HG02870 (cell line): ENCODE results near the gene APCDD1.
"Not testable (repeated sequence)": the region's sequence is repeated elsewhere in the genome, so short reads cannot be mapped to it uniquely, and the experiment has no call there.

Source experiments
- ATAC-seq: cut with Tn5 transposase; IDR thresholded peaks from one replicate; pipeline ENCODE4 v1.9.1; 2021; ENCODE audit warnings: mild to moderate bottlenecking, moderate library complexity; ENCODE audit not compliant: unreplicated experiment

APCDD1 gene

DNA sequence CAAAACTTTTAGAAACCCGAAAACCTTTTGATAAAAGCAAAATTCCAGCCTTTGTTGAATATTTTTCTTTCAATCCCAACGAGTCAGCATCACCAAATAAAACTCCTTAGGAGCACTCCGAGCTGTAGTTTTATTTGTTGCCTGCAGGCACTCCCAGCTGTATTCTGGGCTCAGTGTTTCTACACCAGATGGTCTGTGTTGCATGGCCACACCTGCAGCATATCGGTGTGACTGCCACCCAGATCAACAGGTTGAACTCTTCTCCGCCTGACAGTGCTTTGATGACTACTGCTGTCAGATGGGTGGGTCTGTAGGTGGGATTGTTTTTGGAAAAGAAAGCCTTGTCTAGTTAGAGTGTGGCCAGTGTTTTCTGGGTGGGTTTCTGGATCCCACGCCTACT, 32.7 kb downstream of the APCDD1 start:
- no peak for ATAC-seq

GRCh38 chr18:10488017-10488416, 33.6 kb downstream of the APCDD1 start:
- ATAC-seq: no peak

GRCh38 chr18:10490401-10491165, 36.1 kb downstream of the APCDD1 start:
- peak; percentile 88 for ATAC-seq

DNA sequence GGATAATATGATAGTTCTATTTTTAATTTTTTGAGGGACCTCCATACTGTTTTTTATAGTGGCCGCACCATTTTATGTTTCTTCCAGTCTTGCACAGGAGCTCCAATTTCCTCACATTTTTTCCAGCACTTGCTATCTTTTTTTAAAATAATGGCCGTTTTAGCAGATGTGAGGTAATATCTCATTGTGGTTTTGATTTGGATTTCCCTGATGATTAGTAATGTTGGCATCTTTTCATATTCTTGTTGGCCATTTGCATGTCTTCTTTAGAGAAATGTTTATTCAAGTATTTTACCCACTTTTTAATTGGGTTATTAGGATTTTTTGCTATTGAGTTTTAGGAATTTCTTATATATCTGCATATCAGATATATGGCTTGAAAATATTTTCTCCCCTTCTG, 41.5 kb downstream of the APCDD1 start:
- no peak for ATAC-seq

DNA sequence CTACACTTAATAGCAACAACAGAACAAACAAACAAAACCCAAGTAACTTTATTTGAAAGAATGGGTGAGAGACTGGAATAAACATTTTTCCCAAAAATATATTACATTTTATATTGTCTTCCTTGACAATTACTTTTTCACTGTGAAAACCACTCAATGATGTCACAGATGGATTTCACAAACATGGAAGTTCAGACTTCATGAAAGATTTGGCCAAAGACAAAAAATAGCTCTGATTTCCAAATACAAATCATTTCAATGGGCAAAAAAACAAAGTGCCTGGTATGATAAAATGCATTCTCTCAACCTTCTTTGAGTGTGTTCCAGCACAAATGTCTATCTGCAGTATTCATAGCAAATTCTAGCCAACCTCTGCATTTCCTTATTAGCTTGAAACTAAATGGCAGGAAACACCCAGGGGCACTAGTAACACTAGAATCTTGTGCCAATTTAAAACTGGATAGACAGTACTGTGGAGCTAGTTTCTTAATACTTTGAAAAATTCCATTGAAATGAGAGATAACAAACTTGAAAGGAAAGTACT, 42.8 kb downstream of the APCDD1 start:
- ATAC-seq: no peak

GRCh38 chr18:10499230-10499629, 44.8 kb downstream of the APCDD1 start:
- ATAC-seq: no peak

GRCh38 chr18:10500038-10500437, 45.6 kb downstream of the APCDD1 start:
- no peak for ATAC-seq

DNA sequence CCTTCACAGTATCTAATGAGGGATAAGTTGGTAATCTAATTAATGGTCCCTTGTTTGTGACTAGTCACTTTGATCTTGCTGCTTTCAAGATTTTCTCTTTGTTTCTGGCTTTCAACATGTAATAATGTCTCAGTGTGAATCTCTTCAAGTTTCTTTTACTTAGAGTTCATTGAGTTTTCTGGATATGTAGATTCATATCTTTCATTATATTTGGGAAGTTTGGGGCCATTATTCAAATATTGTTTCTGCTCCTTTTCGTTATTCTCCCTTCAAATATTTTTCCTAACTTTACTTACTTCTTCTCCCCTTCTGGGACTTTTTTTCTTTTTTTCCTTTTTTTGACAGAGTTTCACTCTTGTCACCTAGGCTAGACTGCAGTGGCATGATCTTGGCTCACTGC, 50.3 kb downstream of the APCDD1 start:
- ATAC-seq: no peak

DNA sequence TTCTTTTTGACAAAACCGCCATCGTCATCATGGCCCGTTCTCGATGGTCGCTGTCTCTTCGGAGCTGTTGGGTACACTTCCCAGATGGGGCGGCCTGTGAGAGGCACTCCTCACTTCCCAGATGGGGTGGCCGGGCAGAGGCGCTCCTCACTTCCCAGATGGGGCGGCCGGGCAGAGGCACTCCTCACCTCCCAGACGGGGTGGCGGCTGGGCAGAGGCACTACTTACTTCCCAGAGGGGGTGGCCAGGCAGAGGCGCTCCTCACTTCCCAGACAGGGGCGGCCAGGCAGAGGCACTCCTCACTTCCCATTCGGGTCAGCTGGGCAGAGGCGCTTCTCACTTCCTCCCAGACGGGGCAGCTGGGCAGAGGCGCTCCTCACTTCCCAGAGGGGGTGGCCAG, 51.5 kb downstream of the APCDD1 start:
- not testable (repeated sequence) for ATAC-seq

DNA sequence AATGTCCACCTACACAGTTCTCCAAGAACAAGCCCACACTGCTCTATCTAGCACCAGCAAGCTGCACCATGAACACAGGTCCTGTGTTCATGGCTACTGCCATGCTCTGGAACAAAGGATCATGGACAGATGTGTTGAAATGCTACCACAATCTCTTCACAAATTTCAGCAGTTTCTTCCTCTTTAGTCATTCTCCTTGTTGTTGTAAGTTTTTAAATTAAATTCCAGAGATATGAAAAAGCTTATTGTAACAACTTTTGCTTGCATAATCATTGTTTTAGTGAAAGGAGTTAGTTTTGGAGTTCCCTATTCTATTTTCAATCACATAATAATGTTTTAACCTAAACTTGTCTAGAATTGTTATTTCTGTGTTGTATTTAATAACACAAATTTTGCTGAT, 54.2 kb downstream of the APCDD1 start:
- no peak for ATAC-seq

GRCh38 chr18:10511236-10511635, 56.8 kb downstream of the APCDD1 start:
- no peak for ATAC-seq

- ATAC-seq: no peak
Observed at GRCh38 chr18:10514082-10514481, 59.6 kb downstream of the APCDD1 start.

GRCh38 chr18:10514601-10515000, 60.2 kb downstream of the APCDD1 start:
- ATAC-seq: no peak

DNA sequence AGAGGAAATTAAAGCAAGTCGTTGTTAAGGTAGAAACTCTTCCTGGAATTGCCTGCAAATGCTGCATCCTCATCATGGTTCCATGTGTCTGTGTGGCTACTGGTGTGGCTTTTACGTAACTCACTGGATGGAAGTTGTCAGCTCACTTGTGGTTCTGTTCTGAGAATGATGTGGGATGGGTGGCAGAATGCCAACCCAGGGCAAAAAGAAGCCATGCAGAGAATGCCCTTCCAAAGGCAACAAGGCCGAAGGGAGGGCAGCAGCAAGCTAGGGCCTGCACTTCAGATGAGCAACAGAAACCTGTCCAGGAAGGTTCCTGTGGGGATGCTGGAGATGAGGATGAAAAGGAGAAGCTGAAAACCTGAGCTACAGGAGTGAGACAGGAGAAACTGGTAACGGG, 61.0 kb downstream of the APCDD1 start:
- no peak for ATAC-seq

- no peak for ATAC-seq
Observed at GRCh38 chr18:10516078-10516477, 61.6 kb downstream of the APCDD1 start.

DNA sequence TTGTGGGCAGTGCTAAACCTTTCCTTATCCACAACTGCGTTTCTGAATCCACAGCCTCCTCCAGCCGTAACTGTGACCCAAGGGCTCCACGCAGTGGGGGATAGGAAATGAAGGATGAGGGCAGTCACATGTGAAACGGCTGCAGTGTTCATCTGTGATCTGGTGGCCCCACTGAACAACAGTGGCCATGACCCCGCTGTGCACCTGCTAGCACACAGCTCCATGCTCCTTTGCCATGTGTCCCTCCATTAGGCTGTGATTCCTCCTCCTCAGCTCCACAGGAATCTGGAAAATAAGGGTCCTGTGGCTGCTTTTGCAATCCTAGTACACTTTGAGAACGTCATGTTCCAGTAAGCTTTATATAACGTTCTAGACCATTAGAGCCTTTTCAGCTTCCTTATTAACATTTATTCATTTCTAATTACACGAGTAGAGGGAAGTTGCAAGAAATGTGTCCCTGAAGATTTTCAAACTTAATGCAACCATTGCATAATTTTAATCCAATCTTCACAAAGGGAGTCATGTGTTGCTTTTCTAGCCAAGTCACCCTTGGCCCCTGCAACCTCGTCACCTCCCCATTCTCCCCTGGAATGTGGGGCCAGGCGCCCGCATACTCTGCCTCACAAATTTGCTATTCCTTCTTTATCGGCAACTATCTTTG, 64.3 kb downstream of the APCDD1 start:
- ATAC-seq: no peak

GRCh38 chr18:10519366-10519765, 64.9 kb downstream of the APCDD1 start:
- ATAC-seq: no peak

DNA sequence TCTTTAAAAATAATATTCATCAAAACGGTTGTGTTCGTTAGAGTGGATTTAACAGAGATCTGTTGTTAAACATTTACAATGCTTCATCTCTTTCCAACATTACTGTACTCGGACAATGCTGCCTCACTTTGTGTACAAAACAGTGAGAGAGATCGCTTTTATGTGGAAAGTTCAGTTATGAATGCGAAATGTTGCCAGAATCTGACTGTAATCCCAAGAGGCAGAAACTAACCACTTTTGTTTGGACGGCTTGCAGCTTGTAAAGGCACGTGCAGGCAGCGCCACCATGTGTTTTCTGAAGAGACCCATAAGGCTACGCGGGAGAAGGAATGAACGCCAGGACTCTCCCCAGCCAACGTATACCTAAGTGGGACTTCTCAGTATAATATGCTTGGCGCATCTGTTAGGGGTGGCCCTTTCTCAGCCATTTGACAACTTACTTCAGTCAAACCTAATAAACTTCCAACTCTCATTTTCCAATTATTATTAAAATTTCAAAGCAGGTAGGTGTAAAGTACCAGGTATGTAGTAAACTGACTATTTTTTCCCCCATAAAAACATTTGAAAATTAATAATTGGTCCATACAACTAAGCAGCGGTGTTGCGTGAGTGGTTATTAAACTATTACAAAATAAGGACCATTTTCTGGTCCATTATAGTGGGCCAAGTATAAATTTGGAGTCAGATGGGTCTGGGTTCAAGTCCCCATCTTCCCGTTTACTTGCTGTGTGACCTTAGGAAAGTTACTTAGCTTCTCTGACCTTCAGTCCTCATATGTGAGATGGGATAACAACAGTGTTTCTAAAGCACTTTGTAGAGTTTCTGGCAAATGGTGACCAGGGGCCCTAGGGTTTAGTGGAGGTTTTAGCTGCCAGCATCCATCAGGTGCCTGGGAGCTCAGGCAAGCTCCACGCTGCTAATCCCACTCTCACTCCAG, 65.8 kb downstream of the APCDD1 start:
- ATAC-seq: peak; percentile 50

DNA sequence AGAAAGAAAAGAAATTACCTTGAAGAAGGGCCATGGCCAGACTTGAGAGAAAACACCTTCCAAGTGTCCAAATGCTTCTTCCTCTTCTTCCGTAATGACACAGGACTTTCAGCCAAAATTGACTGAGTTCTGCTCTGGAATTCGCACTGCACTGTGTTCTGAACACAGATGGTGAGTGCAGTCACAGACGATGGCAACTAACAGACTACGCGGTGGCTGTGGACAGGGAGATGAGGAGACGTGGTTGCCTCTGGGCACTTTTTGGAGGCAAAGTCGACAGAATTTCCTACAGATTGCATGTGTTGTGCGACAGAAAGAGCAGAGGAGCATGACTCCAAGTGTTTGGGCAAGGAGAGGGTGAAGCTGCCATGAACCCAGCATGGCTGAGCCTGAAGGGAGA, 67.1 kb downstream of the APCDD1 start:
- no peak for ATAC-seq

DNA sequence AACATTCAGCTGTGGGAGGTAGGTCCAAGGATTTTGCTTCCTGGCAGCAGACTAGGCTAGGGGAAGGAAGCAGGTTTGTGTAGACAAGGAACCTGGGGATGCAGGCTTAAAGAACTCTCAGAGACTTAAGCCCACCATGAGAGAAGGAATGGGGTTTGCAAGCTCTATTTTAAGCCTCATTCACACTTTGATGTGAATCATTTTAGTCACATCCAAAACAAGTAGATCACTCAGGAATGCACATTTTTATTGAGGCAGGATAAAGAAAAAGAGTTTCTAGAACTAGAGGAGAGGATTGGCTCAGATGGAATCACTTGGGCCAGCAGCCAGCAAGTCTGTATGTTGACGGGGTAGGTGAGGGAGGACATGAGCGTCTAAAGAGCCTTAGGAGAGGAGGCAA, 68.1 kb downstream of the APCDD1 start:
- no peak for ATAC-seq

DNA sequence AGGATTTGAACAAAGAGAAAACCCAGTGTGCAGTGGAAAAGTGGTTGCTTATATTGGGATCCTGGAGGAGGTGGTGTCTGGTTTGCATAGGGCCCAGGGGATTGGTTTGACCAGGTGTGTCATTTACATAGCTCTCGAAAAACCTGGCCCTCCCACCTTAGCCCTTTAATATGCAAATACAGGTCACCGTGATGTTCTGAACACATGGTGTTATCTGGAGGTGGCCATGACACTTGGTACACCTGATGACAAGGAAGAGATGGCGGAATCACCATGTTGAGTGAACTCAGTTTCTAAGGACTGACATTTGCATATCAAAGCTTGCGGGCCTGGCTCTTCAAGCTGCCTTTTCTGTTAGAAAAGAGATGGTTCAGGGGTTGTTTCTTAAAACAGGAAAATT, 69.1 kb downstream of the APCDD1 start:
- no peak for ATAC-seq
